PC-3 (cell line): Measurements from ENCODE around the gene NOL4L. TPM values are rescaled to one million over a fixed set of nuclear protein-coding genes. Genes with fewer than 3 reads are reported as not detected.

Source experiments
- ATAC-seq: fragments of 200-7000 bp; cut with Tn5 transposase; 2 replicates; pipeline ENCODE4 v1.9.1; 2020; ENCODE audit warnings: mild to moderate bottlenecking, moderate library complexity
- BruUV-seq: library from RNA; stranded (reverse); fragments of 400-500 nt; replicated peaks from 2 replicates; lab custom pipeline; 2021; lab: Mats Ljungman, UMichigan
- CTCF ChIA-PET: fragments of 300-600 bp; sonication (Branson Sonifier 250); formaldehyde crosslinking; loops from one replicate; lab custom pipeline; 2022; ENCODE audit warnings: antibody characterized with exemption; lab: Charles Lee
- POLR2A ChIA-PET: fragments of 300-600 bp; sonication (Branson Sonifier 250); formaldehyde crosslinking; loops from one replicate; lab custom pipeline; 2022; ENCODE audit warnings: antibody characterized with exemption; ENCODE audit not compliant: unreplicated experiment; lab: Charles Lee
- DNase-seq: peaks from one replicate; pipeline ENCODE4 v3.0.0-alpha.2; 2015
- H2AFZ ChIP-seq: fragments of 300-600 bp; sonication (generic); 2 replicates; pipeline ENCODE4 v1.6.0; 2016; ENCODE audit warnings: antibody characterized with exemption, low read length
- H3F3A ChIP-seq: fragments of 300-600 bp; sonication (generic); one replicate; pipeline ENCODE4 v1.6.0; 2017; ENCODE audit warnings: antibody characterized with exemption, low read length, control low read depth, mild to moderate bottlenecking; ENCODE audit not compliant: unreplicated experiment
- H3K27ac ChIP-seq: fragments of 300-600 bp; sonication (generic); 2 replicates; pipeline ENCODE4 v1.5.1; 2016; ENCODE audit warnings: mild to moderate bottlenecking, low read length
- H3K27me3 ChIP-seq: fragments of 300-600 bp; sonication (generic); 2 replicates; pipeline ENCODE4 v1.6.1; 2016; ENCODE audit warnings: low read length, mixed read lengths
- H3K36me3 ChIP-seq: fragments of 300-600 bp; sonication (generic); 2 replicates; pipeline ENCODE4 v1.6.1; 2016; ENCODE audit warnings: low read depth, mixed run types, low read length, mixed read lengths
- H3K4me1 ChIP-seq: fragments of 300-600 bp; sonication (generic); 2 replicates; pipeline ENCODE4 v1.5.1; 2016; ENCODE audit warnings: low read length; ENCODE audit not compliant: insufficient read depth
- H3K4me2 ChIP-seq: fragments of 300-600 bp; sonication (generic); 2 replicates; pipeline ENCODE4 v1.6.0; 2016; ENCODE audit warnings: low read length
- H3K4me3 ChIP-seq: fragments of 300-600 bp; sonication (generic); 2 replicates; pipeline ENCODE4 v1.5.1; 2016; ENCODE audit warnings: mild to moderate bottlenecking, low read length, mixed read lengths
- H3K79me2 ChIP-seq: fragments of 300-600 bp; sonication (generic); 2 replicates; pipeline ENCODE4 v1.6.1; 2017; ENCODE audit warnings: low read length, mixed read lengths
- H3K9ac ChIP-seq: fragments of 300-600 bp; sonication (generic); 2 replicates; pipeline ENCODE4 v1.6.0; 2016; ENCODE audit warnings: mild to moderate bottlenecking, low read length
- H3K9me2 ChIP-seq: fragments of 300-600 bp; sonication (generic); replicated peaks from 2 replicates; pipeline ENCODE4 v1.6.1; 2016; ENCODE audit warnings: mixed run types, low read length, mixed read lengths
- H3K9me3 ChIP-seq: fragments of 300-600 bp; sonication (generic); 2 replicates; pipeline ENCODE4 v1.6.1; 2016; ENCODE audit warnings: low read length, mixed read lengths
- H4K20me1 ChIP-seq: fragments of 300-600 bp; sonication (generic); 2 replicates; pipeline ENCODE4 v1.6.1; 2016; ENCODE audit warnings: low read length, mixed read lengths
- EZH2 ChIP-seq: fragments of 300-600 bp; sonication (generic); IDR thresholded peaks from one replicate; pipeline ENCODE4 v1.6.1; 2017; ENCODE audit warnings: antibody characterized with exemption, mild to moderate bottlenecking, low read length; ENCODE audit not compliant: unreplicated experiment
- EZH2phosphoT487 ChIP-seq: fragments of 300-600 bp; sonication (generic); IDR thresholded peaks from 2 replicates; pipeline ENCODE4 v1.6.1; 2018; ENCODE audit warnings: mild to moderate bottlenecking, antibody characterized with exemption, low read length, borderline replicate concordance
- intact Hi-C: fragments of 100-400 bp; cut with micrococcal nuclease; formaldehyde crosslinking; loops from 2 replicates; pipeline ENCODE4 v1.9.0; 2023
- total RNA-seq: library from RNA; depleted of rRNA; stranded (reverse); fragments of >200 nt; gene quantifications from 2 replicates; pipeline ENCODE4 v1.2.3, GENCODE V29; 2014
- TF ChIP-seq, protein P1 (sequence below): fragments of 300-600 bp; sonication (generic); conservative IDR thresholded peaks from 2 replicates; pipeline ENCODE4 v1.5.1; 2017; ENCODE audit warnings: antibody characterized with exemption, low read depth, mild to moderate bottlenecking, low read length

The NOL4L gene
- total RNA-seq, 1 experiment from 2014 or later, result 7.3 TPM

DNA sequence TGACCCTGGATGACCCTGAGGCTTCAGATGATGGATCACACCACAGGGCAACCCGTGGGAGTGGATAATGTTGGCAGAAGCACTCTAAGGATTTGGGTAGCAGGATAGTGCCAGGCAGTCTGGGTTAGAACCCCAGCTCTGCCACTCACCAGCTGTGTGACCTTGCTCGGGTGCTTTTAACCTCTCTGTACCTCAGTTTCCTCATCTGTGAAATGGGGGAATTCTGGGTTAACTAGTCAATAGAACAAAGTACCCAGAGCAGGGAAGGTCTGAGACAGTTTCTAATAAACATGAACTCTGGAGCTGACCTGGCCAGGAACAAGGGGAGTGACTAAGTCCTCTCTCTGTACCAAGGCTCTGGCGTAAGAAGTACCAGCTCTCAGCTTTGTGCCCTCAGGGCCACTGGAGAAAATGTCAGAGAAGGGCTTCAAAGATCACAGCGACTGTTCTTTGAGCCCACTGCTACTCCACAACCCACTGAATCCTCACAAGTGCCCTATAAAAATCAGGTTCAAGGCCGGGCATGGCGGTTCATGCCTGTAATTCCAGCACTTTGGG lies 14.7 kb upstream of the NOL4L start:
- intact Hi-C loops, result no loop called here
- no peak for ATAC-seq
- Histone ChIP-seq H3F3A (no peaks in the 10 kb centered on the region), H3K4me3 (no peak overlapping the region), H3K9ac (no peak overlapping the region), H3K9me2 (no peaks in the 10 kb centered on the region), H4K20me1 (no peaks in the 10 kb centered on the region), H3K27ac (no peak overlapping the region), H3K4me2 (no peak overlapping the region), H3K27me3 (no peaks in the 10 kb centered on the region), H3K9me3 (no peaks in the 10 kb centered on the region), H3K79me2 (no peaks in the 10 kb centered on the region), H2AFZ (no peak overlapping the region), H3K4me1 (no peaks in the 10 kb centered on the region), H3K36me3 (no peaks in the 10 kb centered on the region)
- CTCF ChIA-PET, result interaction anchor here (0.7 kb wide), 1 partner anchor 91 kb away, joined by 17 read pairs; no protein-coding TSS in a partner anchor
- POLR2A ChIA-PET, result no interaction called here
- no TSS peak for BruUV-seq
- no peak for TF ChIP-seq EZH2phosphoT487
- no peak for TF ChIP-seq EZH2
- TF ChIP-seq, protein P1, sequence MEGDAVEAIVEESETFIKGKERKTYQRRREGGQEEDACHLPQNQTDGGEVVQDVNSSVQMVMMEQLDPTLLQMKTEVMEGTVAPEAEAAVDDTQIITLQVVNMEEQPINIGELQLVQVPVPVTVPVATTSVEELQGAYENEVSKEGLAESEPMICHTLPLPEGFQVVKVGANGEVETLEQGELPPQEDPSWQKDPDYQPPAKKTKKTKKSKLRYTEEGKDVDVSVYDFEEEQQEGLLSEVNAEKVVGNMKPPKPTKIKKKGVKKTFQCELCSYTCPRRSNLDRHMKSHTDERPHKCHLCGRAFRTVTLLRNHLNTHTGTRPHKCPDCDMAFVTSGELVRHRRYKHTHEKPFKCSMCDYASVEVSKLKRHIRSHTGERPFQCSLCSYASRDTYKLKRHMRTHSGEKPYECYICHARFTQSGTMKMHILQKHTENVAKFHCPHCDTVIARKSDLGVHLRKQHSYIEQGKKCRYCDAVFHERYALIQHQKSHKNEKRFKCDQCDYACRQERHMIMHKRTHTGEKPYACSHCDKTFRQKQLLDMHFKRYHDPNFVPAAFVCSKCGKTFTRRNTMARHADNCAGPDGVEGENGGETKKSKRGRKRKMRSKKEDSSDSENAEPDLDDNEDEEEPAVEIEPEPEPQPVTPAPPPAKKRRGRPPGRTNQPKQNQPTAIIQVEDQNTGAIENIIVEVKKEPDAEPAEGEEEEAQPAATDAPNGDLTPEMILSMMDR, result no peak
- no peak for DNase-seq

DNA sequence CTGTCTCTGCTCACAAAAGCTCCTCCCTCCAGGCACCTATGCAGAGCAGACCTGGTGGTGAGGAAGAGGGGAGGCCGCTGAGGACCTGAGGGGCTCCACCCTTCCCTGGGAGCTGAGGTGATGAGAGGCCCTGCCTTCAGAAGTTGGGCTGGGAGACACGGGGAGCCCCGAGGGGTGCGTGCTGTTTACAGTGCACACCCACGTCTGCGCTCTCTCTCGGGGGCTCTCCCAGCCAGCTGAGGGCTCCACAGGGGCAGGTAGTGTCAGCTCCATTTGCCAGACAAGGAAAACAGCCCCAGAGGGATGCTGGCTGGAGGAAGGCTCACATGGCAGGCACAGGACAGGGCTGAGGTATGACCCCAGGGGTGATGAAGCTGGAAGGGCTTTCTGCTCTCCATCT lies 13.5 kb upstream of the NOL4L start:
- Histone ChIP-seq H3K27ac (no peak overlapping the region), H3K9me3 (no peaks in the 10 kb centered on the region), H3K9me2 (no peaks in the 10 kb centered on the region), H3K9ac (no peak overlapping the region), H3K36me3 (no peaks in the 10 kb centered on the region), H3K4me2 (no peak overlapping the region), H3F3A (no peaks in the 10 kb centered on the region), H4K20me1 (no peaks in the 10 kb centered on the region), H3K4me3 (no peak overlapping the region), H3K27me3 (no peaks in the 10 kb centered on the region), H3K79me2 (no peaks in the 10 kb centered on the region), H2AFZ (no peak overlapping the region), H3K4me1 (no peaks in the 10 kb centered on the region)
- POLR2A ChIA-PET, result no interaction called here
- DNase-seq (no peak), ATAC-seq (no peak)
- intact Hi-C loops, result no loop called here
- no TSS peak for BruUV-seq
- no peak for TF ChIP-seq EZH2
- no peak for TF ChIP-seq EZH2phosphoT487
- TF ChIP-seq, protein P1, result no peak
- CTCF ChIA-PET, result no interaction called here

- no peaks in the 10 kb centered on the region for H3K9me3 ChIP-seq
- no peak overlapping the region for H3K27ac ChIP-seq
- no peaks in the 10 kb centered on the region for H3K79me2 ChIP-seq
- no peaks in the 10 kb centered on the region for H3K9me2 ChIP-seq
- no peak overlapping the region for H3K4me3 ChIP-seq
- no peak overlapping the region for H3K4me2 ChIP-seq
- ChIA-PET CTCF (no interaction called here), POLR2A (no interaction called here)
- H3K36me3 ChIP-seq, result no peaks in the 10 kb centered on the region
- BruUV-seq, result no TSS peak
- no peaks in the 10 kb centered on the region for H3F3A ChIP-seq
- no peaks in the 10 kb centered on the region for H3K27me3 ChIP-seq
- H3K4me1 ChIP-seq, result no peaks in the 10 kb centered on the region
- no peaks in the 10 kb centered on the region for H4K20me1 ChIP-seq
- no peak for TF ChIP-seq EZH2phosphoT487
- no peak for TF ChIP-seq EZH2
- no peak for DNase-seq
- H3K9ac ChIP-seq, result no peak overlapping the region
- intact Hi-C loops, result no loop called here
- H2AFZ ChIP-seq, result no peak overlapping the region
- ATAC-seq, result no peak
Measured at GRCh38 chr20:32597714-32598113, 12.6 kb upstream of the NOL4L start.
